ENCODE data around the gene ZNF799. TPM values are rescaled to one million over a fixed set of nuclear protein-coding genes. Genes with fewer than 3 reads are reported as not detected.

Gene ZNF799
- total RNA-seq, 1 donor: 3.8 TPM

DNA sequence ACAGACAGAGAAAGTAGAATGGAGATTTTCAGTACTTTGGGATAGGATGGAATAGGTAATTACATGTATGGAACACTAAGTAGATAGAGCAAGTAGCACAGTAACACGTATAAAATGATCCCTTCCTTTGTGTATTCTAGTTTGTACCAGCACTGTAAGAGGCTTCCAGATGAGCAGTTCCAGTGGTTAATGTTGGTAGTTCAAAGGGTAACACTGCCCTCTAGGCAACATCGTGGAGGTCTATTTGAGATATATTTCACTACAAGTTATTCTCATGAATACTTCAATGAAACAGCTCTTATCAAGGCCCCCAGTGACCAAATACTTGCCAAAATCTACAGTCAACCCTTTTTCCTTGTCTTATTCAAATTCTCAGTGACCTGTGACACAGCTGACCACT lies 54.2 kb downstream of the ZNF799 start:
- no peak overlapping the region for H3K4me3 ChIP-seq (ENCODE audit: low read depth, low read length)
- TF ChIP-seq, protein P1, sequence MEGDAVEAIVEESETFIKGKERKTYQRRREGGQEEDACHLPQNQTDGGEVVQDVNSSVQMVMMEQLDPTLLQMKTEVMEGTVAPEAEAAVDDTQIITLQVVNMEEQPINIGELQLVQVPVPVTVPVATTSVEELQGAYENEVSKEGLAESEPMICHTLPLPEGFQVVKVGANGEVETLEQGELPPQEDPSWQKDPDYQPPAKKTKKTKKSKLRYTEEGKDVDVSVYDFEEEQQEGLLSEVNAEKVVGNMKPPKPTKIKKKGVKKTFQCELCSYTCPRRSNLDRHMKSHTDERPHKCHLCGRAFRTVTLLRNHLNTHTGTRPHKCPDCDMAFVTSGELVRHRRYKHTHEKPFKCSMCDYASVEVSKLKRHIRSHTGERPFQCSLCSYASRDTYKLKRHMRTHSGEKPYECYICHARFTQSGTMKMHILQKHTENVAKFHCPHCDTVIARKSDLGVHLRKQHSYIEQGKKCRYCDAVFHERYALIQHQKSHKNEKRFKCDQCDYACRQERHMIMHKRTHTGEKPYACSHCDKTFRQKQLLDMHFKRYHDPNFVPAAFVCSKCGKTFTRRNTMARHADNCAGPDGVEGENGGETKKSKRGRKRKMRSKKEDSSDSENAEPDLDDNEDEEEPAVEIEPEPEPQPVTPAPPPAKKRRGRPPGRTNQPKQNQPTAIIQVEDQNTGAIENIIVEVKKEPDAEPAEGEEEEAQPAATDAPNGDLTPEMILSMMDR (IDR thresholded peaks at IDR 0.05; ENCODE audit: insufficient read depth, low read length): no peak
- DNase-seq (ENCODE audit: low read depth): no peak

DNA sequence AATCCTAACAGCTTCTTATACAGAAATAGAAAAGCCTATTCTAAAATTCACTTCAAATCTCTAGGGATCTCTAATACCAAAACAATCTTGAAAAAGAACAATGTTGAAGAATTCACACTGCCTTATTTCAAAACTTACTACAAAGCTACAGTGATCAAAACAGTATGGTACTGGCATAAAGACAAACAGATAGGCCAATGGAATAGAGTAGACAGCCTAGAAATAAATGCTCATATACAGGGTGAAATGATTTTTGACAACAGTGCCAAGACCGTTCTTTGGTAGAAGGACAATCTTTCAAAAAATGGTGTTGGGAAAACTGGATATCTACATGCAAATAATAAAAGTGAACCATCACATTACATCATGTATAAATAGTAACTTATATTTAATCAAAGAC lies 55.9 kb downstream of the ZNF799 start:
- TF ChIP-seq, protein P1 (IDR thresholded peaks at IDR 0.05; ENCODE audit: insufficient read depth, low read length): no peak
- no peak overlapping the region for H3K4me3 ChIP-seq (ENCODE audit: low read depth, low read length)
- no peak for DNase-seq (ENCODE audit: low read depth)

Small RNA genes lying within 50 kb of the gene (small RNA-seq; reads per million reads assigned to genes)
- not detected for gene RPS29P23

Other genes with a start within 250 kb of the ZNF799 start
- gene ZNF625, start 244.5 kb downstream of the ZNF799 start, total RNA-seq (ENCODE audit: low replicate concordance): 7.2 and 18.6 TPM in 2 replicates
- gene ZNF136, start 238.2 kb downstream of the ZNF799 start, total RNA-seq (ENCODE audit: low replicate concordance): 5.5 and 8.4 TPM in 2 replicates
- 4.4 and 5.3 TPM in 2 replicates for gene ZNF44, start 106.4 kb downstream of the ZNF799 start, total RNA-seq (ENCODE audit: low replicate concordance)
- 1.6 and 4.0 TPM in 2 replicates for gene ZNF563, start 67.6 kb downstream of the ZNF799 start, total RNA-seq (ENCODE audit: low replicate concordance)
- 0.90 and 0.98 TPM in 2 replicates for gene ZNF442, start 35.6 kb downstream of the ZNF799 start, total RNA-seq (ENCODE audit: low replicate concordance)
- gene ZNF443, start 39.8 kb upstream of the ZNF799 start, total RNA-seq (ENCODE audit: low replicate concordance): 0.65 and 2.9 TPM in 2 replicates
- 1.4 and 3.8 TPM in 2 replicates for gene ZNF709, start 83.5 kb upstream of the ZNF799 start, total RNA-seq (ENCODE audit: low replicate concordance)
- gene ZNF564, start 150.2 kb upstream of the ZNF799 start, total RNA-seq (ENCODE audit: low replicate concordance): 7.0 and 13.2 TPM in 2 replicates
- 7.4 and 8.7 TPM in 2 replicates for gene ZNF490, start 209.5 kb upstream of the ZNF799 start, total RNA-seq (ENCODE audit: low replicate concordance)
- gene ZNF791, start 209.6 kb upstream of the ZNF799 start, total RNA-seq (ENCODE audit: low replicate concordance): 15.8 and 16.1 TPM in 2 replicates

Data from fibroblast of the aortic adventitia (primary cell).